ENCODE data around the gene ADGRE1. TPM values are rescaled to one million over a fixed set of nuclear protein-coding genes. Genes with fewer than 3 reads are reported as not detected.

Gene ADGRE1
- total RNA-seq, 2 experiments from 2014 or later: 0.44 to 0.54 TPM

DNA sequence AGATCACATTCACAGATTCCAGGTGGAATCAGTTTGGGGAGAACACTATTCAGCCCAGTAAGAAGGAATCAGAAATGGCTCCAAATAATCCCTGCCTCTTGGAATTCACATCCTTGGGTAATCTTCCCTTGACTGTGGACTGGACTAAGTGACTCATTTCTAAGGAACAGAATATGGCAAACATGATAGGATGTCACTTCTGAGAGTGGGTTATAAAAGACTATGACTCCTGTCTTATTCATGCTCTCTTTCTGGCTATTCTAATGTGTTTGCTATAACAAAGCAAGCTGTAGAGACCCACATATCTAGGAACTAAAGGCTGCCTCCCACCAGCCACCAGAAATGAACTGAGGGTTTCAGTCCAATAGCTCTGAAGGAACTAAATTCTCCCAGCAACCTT, 96.1 kb downstream of the ADGRE1 start:
- ATAC-seq: no peak

GRCh38 chr19:6987850-6988249, 100.5 kb downstream of the ADGRE1 start:
- H3K4me3 Mint-ChIP-seq: no peak overlapping the region
- H3K27ac Mint-ChIP-seq: no peak overlapping the region
- CTCF ChIA-PET: no interaction called here
- H3K4me1 Mint-ChIP-seq: no peaks in the 10 kb centered on the region
- no peaks in the 10 kb centered on the region for H3K27me3 Mint-ChIP-seq
- DNase-seq (no peak), ATAC-seq (no peak)
- H3K9me3 Mint-ChIP-seq (ENCODE audit: low read depth): peaks cover 20% of the 10 kb centered on the region
- peaks cover 9% of the 10 kb centered on the region for H3K36me3 Mint-ChIP-seq

More for the DNA sequence above, 96.1 kb downstream of the ADGRE1 start:
- Mint-ChIP-seq H3K4me3 (no peak overlapping the region), H3K9me3 (ENCODE audit: low read depth) (peaks cover 22% of the 10 kb centered on the region), H3K4me1 (peaks cover 2% of the 10 kb centered on the region), H3K36me3 (peaks cover 9% of the 10 kb centered on the region), H3K27me3 (no peaks in the 10 kb centered on the region), H3K27ac (no peak overlapping the region)
- CTCF ChIA-PET: no interaction called here
- DNase-seq: no peak

DNA sequence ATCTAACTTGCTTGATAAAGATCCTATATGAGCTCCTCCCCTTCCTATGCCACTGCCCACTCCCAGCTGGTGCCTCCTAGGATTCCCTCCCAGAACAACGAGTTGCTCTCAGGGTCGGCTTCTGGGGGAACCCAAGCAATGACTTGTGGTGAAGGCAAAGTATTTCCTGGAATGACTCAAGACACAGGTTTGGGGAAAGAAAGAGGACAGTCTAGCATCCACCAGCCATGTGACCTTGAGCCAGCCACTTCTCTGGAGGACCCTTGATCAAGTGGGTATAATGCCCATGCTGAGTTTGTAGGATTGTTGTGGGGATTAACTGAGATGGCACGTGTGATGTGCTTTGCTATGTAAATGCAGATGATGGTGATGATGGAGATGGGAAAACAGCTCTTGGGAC, 100.9 kb downstream of the ADGRE1 start:
- CTCF ChIA-PET: no interaction called here
- H3K4me1 Mint-ChIP-seq: no peaks in the 10 kb centered on the region
- peaks cover 9% of the 10 kb centered on the region for H3K36me3 Mint-ChIP-seq
- H3K27ac Mint-ChIP-seq: no peak overlapping the region
- H3K27me3 Mint-ChIP-seq: no peaks in the 10 kb centered on the region
- DNase-seq: no peak
- no peak for ATAC-seq
- H3K9me3 Mint-ChIP-seq (ENCODE audit: low read depth): peaks cover 17% of the 10 kb centered on the region
- no peak overlapping the region for H3K4me3 Mint-ChIP-seq

Other genes starting within 250 kb of the ADGRE1 start
- gene TNFSF14, start 217.4 kb upstream of the ADGRE1 start, total RNA-seq: 10 to 100 TPM; 31.1 to 55.9 TPM
- 1 to 10 TPM in 1 of 2 experiments, under 1 TPM in 1; 0.67 to 1.0 TPM for gene C3, start 166.9 kb upstream of the ADGRE1 start, total RNA-seq
- 100 to 1,000 TPM in 1 of 2 experiments, 10 to 100 TPM in 1; 77.2 to 100 TPM for gene GPR108, start 150.0 kb upstream of the ADGRE1 start, total RNA-seq
- gene TRIP10, start 147.9 kb upstream of the ADGRE1 start, total RNA-seq: 10 to 100 TPM; 13.7 to 22.2 TPM
- 10 to 100 TPM; 13.8 to 22.3 TPM for gene SH2D3A, start 120.1 kb upstream of the ADGRE1 start, total RNA-seq
- gene VAV1, start 114.9 kb upstream of the ADGRE1 start, total RNA-seq: 100 to 1,000 TPM in 1 of 2 experiments, 10 to 100 TPM in 1; 98.5 to 114 TPM
- gene MBD3L2B, start 133.9 kb downstream of the ADGRE1 start, total RNA-seq: not detected
- gene MBD3L5, start 143.0 kb downstream of the ADGRE1 start, total RNA-seq: not detected
- not detected for gene MBD3L4, start 152.6 kb downstream of the ADGRE1 start, total RNA-seq
- gene MBD3L2, start 161.7 kb downstream of the ADGRE1 start, total RNA-seq: not detected
- not detected for gene MBD3L3, start 171.1 kb downstream of the ADGRE1 start, total RNA-seq
- gene ZNF557, start 182.1 kb downstream of the ADGRE1 start, total RNA-seq: 10 to 100 TPM; 13.3 to 13.5 TPM

Measured in activated CD8-positive, alpha-beta memory T cell treated with anti-CD3 and anti-CD28 coated beads, Interleukin-2, amount 10 ng/mL, durations not matched to agents 7 days and 5 days (primary cell).